Mucosa of descending colon (tissue), 3 donors: ENCODE measurements around the gene FANCC. TPM values are rescaled to one million over a fixed set of nuclear protein-coding genes. Genes with fewer than 3 reads are reported as not detected.
A peak's percentile ranks its signal among the peaks of the same experiment; 100 is the strongest.

Source experiments
- ATAC-seq: fragments of 200-7000 bp; cut with Tn5 transposase; one replicate; pipeline ENCODE4 v1.9.1; 2020; ENCODE audit warnings: mild to moderate bottlenecking, moderate library complexity
- DNase-seq, 3 donors: peaks; one replicate each; pipeline ENCODE4 v3.0.0-alpha.2; 2020
- H3K36me3 ChIP-seq: fragments of 200-600 bp; one replicate; pipeline ENCODE4 v1.8.0; 2021; ENCODE audit warnings: low read depth, mild to moderate bottlenecking
- H3K4me1 ChIP-seq: fragments of 200-600 bp; one replicate; pipeline ENCODE4 v1.8.0; 2021; ENCODE audit warnings: low read depth, mild to moderate bottlenecking
- H3K4me3 ChIP-seq: fragments of 200-600 bp; one replicate; pipeline ENCODE4 v1.8.0; 2021; ENCODE audit warnings: mild to moderate bottlenecking
- H3K9me3 ChIP-seq: fragments of 200-600 bp; one replicate; pipeline ENCODE4 v1.8.0; 2021; ENCODE audit warnings: mild to moderate bottlenecking
- intact Hi-C, 2 donors: fragments of 100-400 bp; cut with DNase I in 1 of 2; cut with micrococcal nuclease in 1 of 2; formaldehyde crosslinking; loops; one replicate each; pipeline versions ENCODE4 v1.11.0 to v1.11.1; 2022; cut with DNase I, micrococcal nuclease
- total RNA-seq, 3 donors: library from RNA; stranded (reverse); fragmentation: NEBNext Ultra II Directional in 2 of 3; extraction: Animal tissue kit (Norgen Biotek cat#: 25700) in 2 of 3; gene quantifications; one replicate each; pipeline versions ENCODE4 v1.2.1 to v1.2.4, GENCODE V29; 2021 to 2023
- TF ChIP-seq, protein P1 (sequence below): fragments of 200-600 bp; IDR thresholded peaks from one replicate; pipeline ENCODE4 v1.8.0; 2022; ENCODE audit warnings: antibody characterized with exemption, mild to moderate bottlenecking
- donor health status: DM: no; HTN: no; CAD: no; lungs with moderate emphysema.
- donor health status: DM: no; HTN: no; CAD: no.
- donor health status: DM: no; HTN: yes; CAD: no.

The FANCC gene
- total RNA-seq, 3 donors from 2014 or later: 10.7 to 18.0 (median 14.2) TPM

DNA sequence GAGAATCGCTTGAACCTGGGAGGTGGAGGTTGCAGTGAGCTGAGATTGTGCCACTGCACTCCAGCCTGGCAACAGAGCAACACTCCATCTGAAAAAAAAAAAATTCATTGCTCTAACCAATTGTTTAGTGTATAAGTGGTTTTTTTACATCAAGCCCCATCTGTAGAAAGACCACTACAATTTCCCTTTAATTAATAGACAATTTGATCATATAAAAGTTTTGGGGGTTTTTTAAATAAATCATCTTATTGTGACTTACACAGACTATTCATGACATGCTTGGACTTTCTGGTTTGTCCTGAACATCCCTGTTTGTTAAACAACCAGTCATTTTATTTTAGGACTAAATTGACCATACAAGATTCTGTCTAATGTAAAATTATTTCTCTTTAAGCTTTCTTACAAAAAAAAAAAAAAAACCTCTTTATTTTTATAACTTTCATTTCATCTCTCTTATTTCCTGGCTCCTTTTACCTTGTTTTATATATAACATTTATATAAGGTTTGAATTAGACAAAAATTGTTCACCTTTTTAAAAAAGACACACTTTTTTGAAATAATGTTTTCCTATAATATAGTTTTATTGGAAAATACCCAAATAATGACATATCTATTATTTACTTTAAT lies 9.8 kb upstream of the FANCC start:
- TF ChIP-seq, protein P1, sequence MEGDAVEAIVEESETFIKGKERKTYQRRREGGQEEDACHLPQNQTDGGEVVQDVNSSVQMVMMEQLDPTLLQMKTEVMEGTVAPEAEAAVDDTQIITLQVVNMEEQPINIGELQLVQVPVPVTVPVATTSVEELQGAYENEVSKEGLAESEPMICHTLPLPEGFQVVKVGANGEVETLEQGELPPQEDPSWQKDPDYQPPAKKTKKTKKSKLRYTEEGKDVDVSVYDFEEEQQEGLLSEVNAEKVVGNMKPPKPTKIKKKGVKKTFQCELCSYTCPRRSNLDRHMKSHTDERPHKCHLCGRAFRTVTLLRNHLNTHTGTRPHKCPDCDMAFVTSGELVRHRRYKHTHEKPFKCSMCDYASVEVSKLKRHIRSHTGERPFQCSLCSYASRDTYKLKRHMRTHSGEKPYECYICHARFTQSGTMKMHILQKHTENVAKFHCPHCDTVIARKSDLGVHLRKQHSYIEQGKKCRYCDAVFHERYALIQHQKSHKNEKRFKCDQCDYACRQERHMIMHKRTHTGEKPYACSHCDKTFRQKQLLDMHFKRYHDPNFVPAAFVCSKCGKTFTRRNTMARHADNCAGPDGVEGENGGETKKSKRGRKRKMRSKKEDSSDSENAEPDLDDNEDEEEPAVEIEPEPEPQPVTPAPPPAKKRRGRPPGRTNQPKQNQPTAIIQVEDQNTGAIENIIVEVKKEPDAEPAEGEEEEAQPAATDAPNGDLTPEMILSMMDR: no peak
- no peaks in the 10 kb centered on the region for H3K4me1 ChIP-seq
- ATAC-seq: no peak

DNA sequence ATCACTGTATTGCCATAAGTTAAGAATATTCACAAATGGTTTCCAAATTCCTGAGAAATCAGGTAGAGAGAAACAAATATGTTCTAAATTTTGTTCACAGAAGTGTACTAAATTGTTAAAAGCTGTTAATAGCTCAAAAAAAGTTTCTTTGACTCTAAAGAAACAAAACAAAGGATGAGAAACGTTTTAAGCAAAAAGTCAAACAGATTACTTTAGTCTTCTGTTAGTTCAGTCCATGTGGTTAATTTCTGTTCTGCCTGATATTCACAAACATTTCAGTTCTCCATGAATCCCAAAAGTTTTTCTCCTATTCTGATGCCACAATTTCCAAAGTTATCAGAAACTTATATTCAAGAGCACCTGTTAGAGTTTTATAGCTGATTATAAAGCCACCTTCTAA lies 7.7 kb upstream of the FANCC start:
- H3K9me3 ChIP-seq: peaks cover 15% of the 10 kb centered on the region
- H3K4me3 ChIP-seq: no peak overlapping the region
- intact Hi-C loops: no loop called here
- no peaks in the 10 kb centered on the region for H3K4me1 ChIP-seq
- DNase-seq (no peak), ATAC-seq (no peak)
- no peaks in the 10 kb centered on the region for H3K36me3 ChIP-seq
- TF ChIP-seq, protein P1: no peak

More for the DNA sequence above, 9.8 kb upstream of the FANCC start:
- H3K36me3 ChIP-seq: no peaks in the 10 kb centered on the region
- no peak for DNase-seq
- intact Hi-C loops: no loop called here
- no peak overlapping the region for H3K4me3 ChIP-seq
- H3K9me3 ChIP-seq: peaks cover 15% of the 10 kb centered on the region

DNA sequence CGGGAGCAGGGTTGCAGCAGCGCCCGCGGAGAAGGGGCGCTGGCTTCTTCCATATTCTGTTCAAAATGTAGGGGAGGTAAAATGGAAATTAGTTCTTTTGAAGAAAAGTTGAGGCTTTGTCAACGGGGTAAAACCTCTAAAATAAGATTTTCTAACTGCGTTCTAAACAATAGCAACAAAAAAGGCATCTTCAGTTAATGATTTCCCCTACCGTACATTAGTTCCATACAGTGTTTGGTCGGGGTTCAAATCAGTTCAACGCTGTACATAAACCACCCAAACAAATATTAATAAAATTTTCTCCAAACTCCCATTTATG lies 343 bp upstream of the FANCC start:
- Histone ChIP-seq H3K36me3 (no peaks in the 10 kb centered on the region), H3K9me3 (no peaks in the 10 kb centered on the region), H3K4me1 (peaks cover 11% of the 10 kb centered on the region), H3K4me3 (peak overlapping the region; percentile 89)
- intact Hi-C loops: no loop called here
- ATAC-seq: no peak
- no peak for DNase-seq
- TF ChIP-seq, protein P1: no peak

DNA sequence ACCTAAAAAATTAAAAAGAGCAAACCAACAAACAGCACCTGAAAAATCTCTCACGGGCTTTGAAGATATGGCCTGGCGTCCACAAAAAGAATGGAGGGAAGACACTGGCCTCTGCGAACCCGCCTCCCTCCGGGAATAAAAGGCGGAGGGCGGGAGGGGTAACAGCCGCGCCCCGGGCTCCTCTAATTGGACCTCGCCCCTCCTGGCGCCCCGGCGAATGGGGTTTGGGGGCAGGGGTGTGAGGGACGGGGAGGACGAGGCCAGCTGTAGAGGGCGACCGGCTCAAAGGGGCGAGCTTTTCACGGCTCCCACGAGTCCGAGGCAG lies 753 bp downstream of the FANCC start:
- H3K36me3 ChIP-seq: no peaks in the 10 kb centered on the region
- TF ChIP-seq, protein P1: no peak
- DNase-seq (peak; percentile 73 to 88 (median 86)), ATAC-seq (peak; percentile 65)
- H3K4me3 ChIP-seq: peak overlapping the region; percentile 89
- no peaks in the 10 kb centered on the region for H3K9me3 ChIP-seq
- H3K4me1 ChIP-seq: peaks cover 16% of the 10 kb centered on the region
- intact Hi-C loops: no loop called here

DNA sequence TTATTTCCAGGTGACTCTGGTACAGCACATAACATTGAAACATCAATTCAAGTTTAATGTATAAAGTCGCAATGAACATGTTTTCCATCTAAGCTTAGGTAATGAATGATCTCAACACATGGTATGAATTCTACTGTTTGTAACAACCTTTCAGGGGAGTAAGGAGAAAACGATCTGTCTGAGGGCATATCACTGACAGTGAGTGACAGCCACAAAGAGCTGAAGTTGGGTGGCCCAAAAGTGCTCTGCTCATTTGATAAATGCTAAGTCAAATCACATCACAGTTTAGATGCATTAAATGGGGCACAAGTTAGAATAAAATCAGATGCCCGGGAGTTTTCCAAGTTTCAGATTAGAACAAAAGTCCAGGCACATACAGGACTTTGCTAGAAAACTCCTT lies 1.2 kb downstream of the FANCC start:
- H3K36me3 ChIP-seq: no peaks in the 10 kb centered on the region
- no peak overlapping the region for H3K4me3 ChIP-seq
- TF ChIP-seq, protein P1: no peak
- intact Hi-C loops: no loop called here
- no peak for DNase-seq
- ATAC-seq: no peak
- no peaks in the 10 kb centered on the region for H3K9me3 ChIP-seq
- H3K4me1 ChIP-seq: peaks cover 16% of the 10 kb centered on the region
